Calu3 (cell line): Measurements from ENCODE around the gene ETV7. TPM values are rescaled to one million over a fixed set of nuclear protein-coding genes. Genes with fewer than 3 reads are reported as not detected.
"Not testable (repeated sequence)": the region's sequence is repeated elsewhere in the genome, so short reads cannot be mapped to it uniquely, and the experiment has no call there.

Source experiments
- BruUV-seq: library from RNA; stranded (reverse); fragments of 400-500 nt; replicated peaks from 2 replicates; lab custom pipeline; 2021; lab: Mats Ljungman, UMichigan
- CTCF ChIA-PET: fragments of 300-600 bp; sonication (Branson Sonifier 250); formaldehyde crosslinking; loops from one replicate; lab custom pipeline; 2022; ENCODE audit warnings: antibody characterized with exemption; lab: Charles Lee
- DNase-seq: peaks from one replicate; pipeline ENCODE4 v3.0.0; 2022
- H3K27ac Mint-ChIP-seq: one replicate; pipeline ENCODE4 v1.8.0; 2022; ENCODE audit warnings: mixed read lengths; ENCODE audit not compliant: unreplicated experiment
- H3K27me3 Mint-ChIP-seq: one replicate; pipeline ENCODE4 v1.8.0; 2022; ENCODE audit warnings: mixed read lengths; ENCODE audit not compliant: unreplicated experiment
- H3K36me3 Mint-ChIP-seq: one replicate; pipeline ENCODE4 v1.8.0; 2022; ENCODE audit warnings: mild to moderate bottlenecking, moderate library complexity, mixed read lengths; ENCODE audit not compliant: insufficient read depth, unreplicated experiment
- H3K4me1 Mint-ChIP-seq: one replicate; pipeline ENCODE4 v1.8.0; 2022; ENCODE audit warnings: mild to moderate bottlenecking, low read depth, mixed read lengths; ENCODE audit not compliant: unreplicated experiment
- H3K4me3 Mint-ChIP-seq: one replicate; pipeline ENCODE4 v1.8.0; 2022; ENCODE audit warnings: mild to moderate bottlenecking, low read depth, moderate library complexity, mixed read lengths; ENCODE audit not compliant: unreplicated experiment
- H3K9me3 Mint-ChIP-seq: one replicate; pipeline ENCODE4 v1.8.0; 2022; ENCODE audit warnings: low read depth, mixed read lengths; ENCODE audit not compliant: unreplicated experiment
- intact Hi-C: fragments of 100-400 bp; cut with micrococcal nuclease; formaldehyde crosslinking; loops from one replicate; pipeline ENCODE4 v1.10.0; 2022; ENCODE audit not compliant: unreplicated experiment
- total RNA-seq: library from RNA; stranded (reverse); gene quantifications from 2 replicates; pipeline ENCODE4 v1.2.3, GENCODE V29; 2022
- TF ChIP-seq, protein P1 (sequence below): fragments of 200-600 bp; IDR thresholded peaks from one replicate; pipeline ENCODE4 v1.8.0; 2022; ENCODE audit warnings: antibody characterized with exemption; ENCODE audit not compliant: unreplicated experiment

Gene ETV7
- total RNA-seq, 1 experiment from 2014 or later: 2.6 TPM

GRCh38 chr6:36413489-36414480 lies 26.3 kb upstream of the ETV7 start:
- no peaks in the 10 kb centered on the region for H3K36me3 Mint-ChIP-seq
- no TSS peak for BruUV-seq
- H3K4me3 Mint-ChIP-seq: no peak overlapping the region
- no peaks in the 10 kb centered on the region for H3K9me3 Mint-ChIP-seq
- H3K4me1 Mint-ChIP-seq: no peaks in the 10 kb centered on the region
- intact Hi-C loops: no loop called here
- H3K27ac Mint-ChIP-seq: no peak overlapping the region
- H3K27me3 Mint-ChIP-seq: peaks cover 22% of the 10 kb centered on the region
- TF ChIP-seq, protein P1, sequence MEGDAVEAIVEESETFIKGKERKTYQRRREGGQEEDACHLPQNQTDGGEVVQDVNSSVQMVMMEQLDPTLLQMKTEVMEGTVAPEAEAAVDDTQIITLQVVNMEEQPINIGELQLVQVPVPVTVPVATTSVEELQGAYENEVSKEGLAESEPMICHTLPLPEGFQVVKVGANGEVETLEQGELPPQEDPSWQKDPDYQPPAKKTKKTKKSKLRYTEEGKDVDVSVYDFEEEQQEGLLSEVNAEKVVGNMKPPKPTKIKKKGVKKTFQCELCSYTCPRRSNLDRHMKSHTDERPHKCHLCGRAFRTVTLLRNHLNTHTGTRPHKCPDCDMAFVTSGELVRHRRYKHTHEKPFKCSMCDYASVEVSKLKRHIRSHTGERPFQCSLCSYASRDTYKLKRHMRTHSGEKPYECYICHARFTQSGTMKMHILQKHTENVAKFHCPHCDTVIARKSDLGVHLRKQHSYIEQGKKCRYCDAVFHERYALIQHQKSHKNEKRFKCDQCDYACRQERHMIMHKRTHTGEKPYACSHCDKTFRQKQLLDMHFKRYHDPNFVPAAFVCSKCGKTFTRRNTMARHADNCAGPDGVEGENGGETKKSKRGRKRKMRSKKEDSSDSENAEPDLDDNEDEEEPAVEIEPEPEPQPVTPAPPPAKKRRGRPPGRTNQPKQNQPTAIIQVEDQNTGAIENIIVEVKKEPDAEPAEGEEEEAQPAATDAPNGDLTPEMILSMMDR: no peak
- DNase-seq: no peak
- CTCF ChIA-PET: no interaction called here

DNA sequence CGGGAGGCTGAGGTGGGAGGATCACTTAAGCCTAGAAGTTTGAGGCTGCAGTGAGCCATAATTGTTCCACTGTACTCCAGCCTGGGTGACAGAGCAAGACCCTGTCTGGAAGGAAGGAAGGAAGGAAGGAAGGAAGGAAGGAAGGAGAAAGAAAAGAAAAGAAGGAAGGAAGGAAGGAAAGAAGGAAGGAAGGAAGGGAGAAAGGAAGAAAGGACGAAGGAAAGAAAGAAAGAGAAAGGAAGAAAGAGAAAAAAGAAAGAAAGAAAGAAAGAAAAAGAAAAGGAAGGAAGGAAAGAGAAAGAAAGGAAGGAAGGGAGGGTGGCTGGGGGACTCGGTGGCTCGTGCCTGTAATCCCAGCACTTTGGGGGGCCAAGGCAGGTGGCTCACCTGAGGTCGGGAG lies 22.2 kb upstream of the ETV7 start:
- CTCF ChIA-PET, H3K4me3 Mint-ChIP-seq, H3K4me1 Mint-ChIP-seq, intact Hi-C loops, DNase-seq, H3K9me3 Mint-ChIP-seq, H3K27ac Mint-ChIP-seq, H3K36me3 Mint-ChIP-seq, BruUV-seq: not testable (repeated sequence)
- peaks cover 23% of the 10 kb centered on the region for H3K27me3 Mint-ChIP-seq

DNA sequence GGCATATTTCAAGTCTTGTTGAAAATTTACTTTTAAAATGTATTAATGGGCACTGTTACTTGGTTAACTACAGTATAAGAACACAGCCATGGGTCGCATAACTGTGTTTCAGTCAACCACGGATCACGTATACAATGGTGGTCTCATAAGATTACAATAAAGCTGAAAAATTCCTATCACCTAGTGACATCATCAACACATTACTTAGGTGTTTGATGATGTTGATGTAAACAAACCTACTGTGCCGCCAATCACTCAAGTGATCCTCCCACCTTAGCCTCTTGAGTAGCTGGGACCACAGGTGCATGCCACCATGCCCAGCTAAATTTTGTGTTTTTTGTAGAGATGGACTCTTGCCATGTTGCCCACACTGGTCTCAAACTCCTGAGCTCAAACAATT lies 16.7 kb upstream of the ETV7 start:
- TF ChIP-seq, protein P1: no peak
- H3K9me3 Mint-ChIP-seq: no peaks in the 10 kb centered on the region
- BruUV-seq: no TSS peak
- CTCF ChIA-PET: no interaction called here
- peaks cover 22% of the 10 kb centered on the region for H3K27me3 Mint-ChIP-seq
- H3K36me3 Mint-ChIP-seq: no peaks in the 10 kb centered on the region
- intact Hi-C loops: no loop called here
- H3K27ac Mint-ChIP-seq: no peak overlapping the region
- DNase-seq: no peak
- H3K4me1 Mint-ChIP-seq: no peaks in the 10 kb centered on the region
- no peak overlapping the region for H3K4me3 Mint-ChIP-seq

- H3K36me3 Mint-ChIP-seq: no peaks in the 10 kb centered on the region
- CTCF ChIA-PET: interaction anchor here (0.9 kb wide), 1 partner anchor 17 kb away, joined by 3 read pairs; no protein-coding TSS in a partner anchor
- TF ChIP-seq, protein P1: no peak
- no peak overlapping the region for H3K27ac Mint-ChIP-seq
- intact Hi-C loops: no loop called here
- H3K9me3 Mint-ChIP-seq: no peaks in the 10 kb centered on the region
- no peak overlapping the region for H3K4me3 Mint-ChIP-seq
- BruUV-seq: no TSS peak
- DNase-seq: no peak
- peaks cover 17% of the 10 kb centered on the region for H3K27me3 Mint-ChIP-seq
- no peaks in the 10 kb centered on the region for H3K4me1 Mint-ChIP-seq
These were observed 15.0 kb upstream of the ETV7 start for GRCh38 chr6:36402481-36402880.

DNA sequence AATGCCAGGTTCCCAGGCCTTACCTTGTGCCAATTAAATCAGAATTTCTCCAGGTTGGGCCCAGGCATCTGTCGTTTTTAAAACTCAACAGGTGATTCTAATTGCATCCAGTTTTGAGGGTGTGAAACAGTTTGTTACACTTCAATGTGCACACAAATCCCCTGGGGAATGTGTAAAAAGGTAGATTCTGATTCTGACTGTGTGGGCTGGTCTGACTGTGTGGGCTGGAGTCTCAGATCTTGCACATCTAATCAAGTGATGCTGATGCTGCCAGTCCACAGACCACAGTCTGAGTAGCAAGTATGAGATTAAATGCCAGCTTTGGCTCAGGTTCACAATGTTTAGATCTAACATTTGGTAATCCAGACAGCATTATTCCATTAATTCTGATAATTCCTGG lies 12.5 kb upstream of the ETV7 start:
- H3K4me1 Mint-ChIP-seq: no peaks in the 10 kb centered on the region
- CTCF ChIA-PET: no interaction called here
- no peaks in the 10 kb centered on the region for H3K36me3 Mint-ChIP-seq
- no peak overlapping the region for H3K4me3 Mint-ChIP-seq
- H3K27ac Mint-ChIP-seq: no peak overlapping the region
- DNase-seq: no peak
- TF ChIP-seq, protein P1: no peak
- intact Hi-C loops: no loop called here
- H3K9me3 Mint-ChIP-seq: no peaks in the 10 kb centered on the region
- peaks cover 17% of the 10 kb centered on the region for H3K27me3 Mint-ChIP-seq
- BruUV-seq: no TSS peak
